BE2C (cell line): ENCODE measurements around the gene MPDZ.

ENCODE experiments used
- DNase-seq: peaks from one replicate; pipeline ENCODE4 v3.0.0-alpha.2; 2020
- H3K27me3 ChIP-seq: fragments of 250-450 bp; sonication (Bioruptor Pico); 2 replicates; pipeline ENCODE4 v1.5.1; 2020; ENCODE audit warnings: mild to moderate bottlenecking
- H3K36me3 ChIP-seq: fragments of 250-450 bp; sonication (Bioruptor Pico); 2 replicates; pipeline ENCODE4 v1.5.1; 2020; ENCODE audit warnings: mild to moderate bottlenecking
- H3K4me1 ChIP-seq: fragments of 250-450 bp; sonication (Bioruptor Pico); 2 replicates; pipeline ENCODE4 v1.5.1; 2020
- H3K4me3 ChIP-seq: 2 replicates; pipeline ENCODE4 v1.5.1; 2011; ENCODE audit warnings: low read depth, low read length
- H3K9me3 ChIP-seq: fragments of 250-450 bp; sonication (Bioruptor Pico); 2 replicates; pipeline ENCODE4 v1.5.1; 2020
- TF ChIP-seq, protein P1 (sequence below): IDR thresholded peaks from 2 replicates; pipeline ENCODE4 v1.5.1; 2012; ENCODE audit warnings: mild to moderate bottlenecking, low read depth, low read length

Gene MPDZ

DNA sequence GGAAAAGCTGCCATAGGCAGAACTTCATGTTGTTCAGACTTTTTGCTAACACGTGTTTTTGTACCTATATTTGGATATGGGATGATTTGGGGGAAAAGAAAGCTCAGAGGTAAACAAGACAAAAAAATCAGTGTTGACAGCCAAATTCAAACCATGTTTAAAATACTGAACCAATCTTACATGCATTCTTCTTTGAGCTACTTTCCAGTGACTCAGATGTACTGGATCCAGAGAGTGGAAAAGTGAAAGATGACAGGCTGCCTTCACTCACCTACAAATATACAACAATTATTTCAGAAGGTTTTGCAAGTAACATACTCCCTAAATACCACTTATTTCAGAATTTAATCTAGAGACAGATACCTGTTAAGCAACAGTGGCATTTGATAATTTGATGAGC, 165.7 kb downstream of the MPDZ start:
- no peak for DNase-seq
- H3K4me1 ChIP-seq = peaks cover 2% of the 10 kb centered on the region; the same call in 1 of the 2 replicates
- no peaks in the 10 kb centered on the region for H3K9me3 ChIP-seq
- no peak overlapping the region for H3K4me3 ChIP-seq
- TF ChIP-seq, protein P1, sequence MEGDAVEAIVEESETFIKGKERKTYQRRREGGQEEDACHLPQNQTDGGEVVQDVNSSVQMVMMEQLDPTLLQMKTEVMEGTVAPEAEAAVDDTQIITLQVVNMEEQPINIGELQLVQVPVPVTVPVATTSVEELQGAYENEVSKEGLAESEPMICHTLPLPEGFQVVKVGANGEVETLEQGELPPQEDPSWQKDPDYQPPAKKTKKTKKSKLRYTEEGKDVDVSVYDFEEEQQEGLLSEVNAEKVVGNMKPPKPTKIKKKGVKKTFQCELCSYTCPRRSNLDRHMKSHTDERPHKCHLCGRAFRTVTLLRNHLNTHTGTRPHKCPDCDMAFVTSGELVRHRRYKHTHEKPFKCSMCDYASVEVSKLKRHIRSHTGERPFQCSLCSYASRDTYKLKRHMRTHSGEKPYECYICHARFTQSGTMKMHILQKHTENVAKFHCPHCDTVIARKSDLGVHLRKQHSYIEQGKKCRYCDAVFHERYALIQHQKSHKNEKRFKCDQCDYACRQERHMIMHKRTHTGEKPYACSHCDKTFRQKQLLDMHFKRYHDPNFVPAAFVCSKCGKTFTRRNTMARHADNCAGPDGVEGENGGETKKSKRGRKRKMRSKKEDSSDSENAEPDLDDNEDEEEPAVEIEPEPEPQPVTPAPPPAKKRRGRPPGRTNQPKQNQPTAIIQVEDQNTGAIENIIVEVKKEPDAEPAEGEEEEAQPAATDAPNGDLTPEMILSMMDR = no peak
- no peaks in the 10 kb centered on the region for H3K27me3 ChIP-seq
- peaks cover 8% of the 10 kb centered on the region; the same call in 1 of the 2 replicates for H3K36me3 ChIP-seq

- Histone ChIP-seq H3K36me3 (peaks cover 11% of the 10 kb centered on the region; the same call in 1 of the 2 replicates), H3K4me1 (peaks cover 2% of the 10 kb centered on the region; the same call in 1 of the 2 replicates), H3K4me3 (no peak overlapping the region), H3K9me3 (no peaks in the 10 kb centered on the region), H3K27me3 (no peaks in the 10 kb centered on the region)
- TF ChIP-seq, protein P1 = no peak
- no peak for DNase-seq
Measured at GRCh38 chr9:13113216-13113615, 166.3 kb downstream of the MPDZ start.

DNA sequence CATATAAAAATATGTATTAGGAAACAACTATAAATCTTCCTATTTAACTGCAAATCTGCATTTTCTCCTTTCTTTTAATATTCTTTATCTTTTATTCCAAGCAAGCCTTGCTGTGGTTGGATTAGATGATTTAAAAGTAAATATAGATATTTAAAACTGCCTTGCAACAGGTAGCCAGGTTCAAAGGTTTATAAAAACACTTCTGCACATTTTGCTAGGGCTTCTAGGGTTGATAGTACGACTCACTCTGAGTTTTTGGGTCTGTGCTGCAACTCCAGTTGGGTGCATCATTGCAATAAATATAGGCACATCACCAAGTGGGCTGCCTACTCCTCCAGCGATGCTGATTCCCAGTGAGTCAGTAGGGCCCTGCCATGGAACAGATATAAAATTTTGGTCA, 167.7 kb downstream of the MPDZ start:
- TF ChIP-seq, protein P1 = no peak
- Histone ChIP-seq H3K27me3 (no peaks in the 10 kb centered on the region), H3K9me3 (no peaks in the 10 kb centered on the region), H3K4me1 (peaks cover 2% of the 10 kb centered on the region; the same call in 1 of the 2 replicates), H3K4me3 (no peak overlapping the region), H3K36me3 (peaks cover 12% of the 10 kb centered on the region; the same call in 1 of the 2 replicates)
- no peak for DNase-seq

DNA sequence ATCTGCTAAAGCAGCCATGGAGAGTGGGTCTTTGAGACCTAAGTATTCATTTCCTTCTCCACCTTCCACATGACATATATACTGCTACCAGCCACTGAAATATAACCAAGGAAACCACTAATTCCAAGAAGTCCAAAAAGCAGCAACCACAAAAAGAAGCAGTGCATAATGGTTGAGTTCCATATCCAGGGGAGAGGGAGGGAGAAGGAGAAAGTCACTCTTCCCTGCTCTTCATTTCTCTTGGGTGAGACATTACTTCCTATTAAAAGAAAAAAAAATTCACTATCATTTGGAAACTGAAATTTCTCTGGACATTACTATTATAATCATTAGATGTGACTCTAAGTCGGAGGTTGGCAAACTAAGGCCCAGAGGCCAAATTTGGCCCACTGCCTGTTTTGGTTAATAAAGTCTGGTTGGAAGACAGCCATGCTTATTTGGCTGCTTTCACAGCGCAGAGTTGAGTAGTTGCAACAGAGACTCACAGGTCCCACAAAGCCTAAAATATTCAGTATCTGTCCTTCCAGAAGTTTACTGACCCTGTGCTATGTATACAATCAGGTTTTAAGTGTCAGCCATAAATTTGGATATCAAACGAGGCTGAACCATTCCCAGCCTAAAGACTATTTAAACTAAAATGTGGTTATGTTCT, 168.6 kb downstream of the MPDZ start:
- H3K36me3 ChIP-seq = peaks cover 15% of the 10 kb centered on the region; the same call in 1 of the 2 replicates
- peaks cover 2% of the 10 kb centered on the region; the same call in 1 of the 2 replicates for H3K4me1 ChIP-seq
- DNase-seq = peak; percentile 40
- H3K4me3 ChIP-seq = no peak overlapping the region
- TF ChIP-seq, protein P1 = no peak
- H3K9me3 ChIP-seq = no peaks in the 10 kb centered on the region
- H3K27me3 ChIP-seq = no peaks in the 10 kb centered on the region

GRCh38 chr9:13109781-13110180, 169.7 kb downstream of the MPDZ start:
- no peaks in the 10 kb centered on the region for H3K27me3 ChIP-seq

More at GRCh38 chr9:13109781-13110180, 169.7 kb downstream of the MPDZ start:
- peaks cover 2% of the 10 kb centered on the region; the same call in 1 of the 2 replicates for H3K4me1 ChIP-seq
- H3K4me3 ChIP-seq = no peak overlapping the region
- TF ChIP-seq, protein P1 = no peak
- no peak for DNase-seq
- no peaks in the 10 kb centered on the region for H3K9me3 ChIP-seq
- peaks cover 15% of the 10 kb centered on the region; the same call in 1 of the 2 replicates for H3K36me3 ChIP-seq
